GM23338 (cell line): ENCODE data around the gene RSRC1.

Source experiments
- CREB1 ChIP-seq: fragments of 250-450 bp; sonication (Bioruptor Pico); IDR thresholded peaks from 2 replicates; pipeline ENCODE4 v1.5.0; 2020; ENCODE audit warnings: low read depth, mild to moderate bottlenecking, moderate library complexity
- EZH2 ChIP-seq: fragments of 200-600 bp; sonication (generic); IDR thresholded peaks from one replicate; pipeline ENCODE4 v1.8.0; 2017; ENCODE audit warnings: antibody characterized with exemption, mild to moderate bottlenecking, low read depth; ENCODE audit not compliant: unreplicated experiment
- EZH2phosphoT487 ChIP-seq: fragments of 200-600 bp; sonication (generic); IDR thresholded peaks from one replicate; pipeline ENCODE4 v1.8.1; 2018; ENCODE audit warnings: antibody characterized with exemption; ENCODE audit not compliant: unreplicated experiment
- JUNB ChIP-seq: IDR thresholded peaks from one replicate; pipeline ENCODE4 v1.6.1; 2016; ENCODE audit warnings: antibody characterized with exemption; ENCODE audit not compliant: unreplicated experiment
- POLR2AphosphoS5 ChIP-seq: IDR thresholded peaks from 2 replicates; pipeline ENCODE4 v1.6.1; 2016; ENCODE audit warnings: antibody characterized with exemption, low read depth
- ZNF331 ChIP-seq: fragments of 250-450 bp; sonication (Bioruptor Pico); IDR thresholded peaks from 2 replicates; pipeline ENCODE4 v1.5.0; 2020; ENCODE audit warnings: low read depth, mild to moderate bottlenecking, moderate library complexity
- TF ChIP-seq, protein P1 (sequence below), 2 experiments: fragments of 200-600 bp in 1 of 2; sonication (generic) in 1 of 2; conservative IDR thresholded peaks; 2 replicates each; pipeline versions ENCODE4 v1.5.1 to v1.6.1; 2016 to 2017; ENCODE audit warnings: antibody characterized with exemption in 2 of 2, low read depth in 2 of 2, mild to moderate bottlenecking in 2 of 2, moderate library complexity in 1 of 2
- TF ChIP-seq, protein P2 (sequence below): IDR thresholded peaks from one replicate; pipeline ENCODE4 v1.6.1; 2018; ENCODE audit warnings: antibody characterized with exemption; ENCODE audit not compliant: unreplicated experiment
- TF ChIP-seq, protein P3 (sequence below): IDR thresholded peaks from 2 replicates; pipeline ENCODE4 v1.6.1; 2016; ENCODE audit warnings: antibody characterized with exemption

DNA sequence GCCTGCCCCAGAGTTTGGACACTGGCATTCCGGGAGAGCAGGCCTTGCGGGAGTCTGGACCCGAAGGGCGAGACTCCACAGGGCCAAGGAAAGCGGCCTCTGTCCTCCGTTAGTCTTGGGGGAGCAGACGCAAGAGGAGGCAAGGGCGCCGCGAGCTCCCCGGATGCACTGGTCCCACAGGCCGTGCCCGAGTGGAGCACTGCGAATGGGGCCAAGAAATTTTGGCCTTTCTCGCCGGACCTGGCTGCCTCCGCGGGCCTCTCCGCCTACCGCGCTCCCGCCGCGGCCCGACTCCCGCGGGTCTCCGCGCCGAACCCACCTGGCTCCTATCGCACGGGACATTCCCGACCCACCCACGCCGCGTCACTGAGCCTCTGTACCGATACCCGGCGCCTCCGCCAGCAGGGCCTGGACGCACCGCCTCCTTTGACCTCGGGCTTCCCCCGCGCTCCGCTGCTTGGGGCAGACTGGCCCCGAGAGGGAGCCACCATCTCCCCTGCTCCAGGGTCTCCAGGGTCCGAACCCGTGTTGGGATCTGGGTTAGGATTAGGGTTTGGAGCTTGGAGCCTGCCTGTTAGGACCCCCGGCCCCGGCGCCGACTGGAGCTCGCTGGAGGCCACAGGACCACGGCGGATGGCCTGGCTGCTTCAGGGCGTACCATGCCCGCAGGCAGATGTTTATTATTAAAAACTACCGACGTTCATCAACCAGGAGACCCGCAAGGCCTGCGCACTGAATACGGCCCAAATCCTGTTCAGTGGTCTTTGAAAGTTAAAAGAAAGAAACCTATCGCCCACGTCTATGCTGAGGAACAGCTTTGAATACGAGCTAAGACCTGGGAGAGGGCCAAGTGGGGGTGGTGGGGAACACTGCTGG lies 15.4 kb upstream of the RSRC1 start:
- TF ChIP-seq, protein P1, sequence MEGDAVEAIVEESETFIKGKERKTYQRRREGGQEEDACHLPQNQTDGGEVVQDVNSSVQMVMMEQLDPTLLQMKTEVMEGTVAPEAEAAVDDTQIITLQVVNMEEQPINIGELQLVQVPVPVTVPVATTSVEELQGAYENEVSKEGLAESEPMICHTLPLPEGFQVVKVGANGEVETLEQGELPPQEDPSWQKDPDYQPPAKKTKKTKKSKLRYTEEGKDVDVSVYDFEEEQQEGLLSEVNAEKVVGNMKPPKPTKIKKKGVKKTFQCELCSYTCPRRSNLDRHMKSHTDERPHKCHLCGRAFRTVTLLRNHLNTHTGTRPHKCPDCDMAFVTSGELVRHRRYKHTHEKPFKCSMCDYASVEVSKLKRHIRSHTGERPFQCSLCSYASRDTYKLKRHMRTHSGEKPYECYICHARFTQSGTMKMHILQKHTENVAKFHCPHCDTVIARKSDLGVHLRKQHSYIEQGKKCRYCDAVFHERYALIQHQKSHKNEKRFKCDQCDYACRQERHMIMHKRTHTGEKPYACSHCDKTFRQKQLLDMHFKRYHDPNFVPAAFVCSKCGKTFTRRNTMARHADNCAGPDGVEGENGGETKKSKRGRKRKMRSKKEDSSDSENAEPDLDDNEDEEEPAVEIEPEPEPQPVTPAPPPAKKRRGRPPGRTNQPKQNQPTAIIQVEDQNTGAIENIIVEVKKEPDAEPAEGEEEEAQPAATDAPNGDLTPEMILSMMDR (conservative IDR thresholded peaks at IDR 0.05; ENCODE audit: low read depth in 2 of 2): peak in 1 of 2 experiments; percentile 52; a peak in 3 of 4 replicates
- TF ChIP-seq EZH2 (peak; percentile 94), POLR2AphosphoS5 (no peak), EZH2phosphoT487 (peak; percentile 56), JUNB (no peak), CREB1 (CRISPR knock-in tag) (no peak), ZNF331 (no peak)
- TF ChIP-seq, protein P2, sequence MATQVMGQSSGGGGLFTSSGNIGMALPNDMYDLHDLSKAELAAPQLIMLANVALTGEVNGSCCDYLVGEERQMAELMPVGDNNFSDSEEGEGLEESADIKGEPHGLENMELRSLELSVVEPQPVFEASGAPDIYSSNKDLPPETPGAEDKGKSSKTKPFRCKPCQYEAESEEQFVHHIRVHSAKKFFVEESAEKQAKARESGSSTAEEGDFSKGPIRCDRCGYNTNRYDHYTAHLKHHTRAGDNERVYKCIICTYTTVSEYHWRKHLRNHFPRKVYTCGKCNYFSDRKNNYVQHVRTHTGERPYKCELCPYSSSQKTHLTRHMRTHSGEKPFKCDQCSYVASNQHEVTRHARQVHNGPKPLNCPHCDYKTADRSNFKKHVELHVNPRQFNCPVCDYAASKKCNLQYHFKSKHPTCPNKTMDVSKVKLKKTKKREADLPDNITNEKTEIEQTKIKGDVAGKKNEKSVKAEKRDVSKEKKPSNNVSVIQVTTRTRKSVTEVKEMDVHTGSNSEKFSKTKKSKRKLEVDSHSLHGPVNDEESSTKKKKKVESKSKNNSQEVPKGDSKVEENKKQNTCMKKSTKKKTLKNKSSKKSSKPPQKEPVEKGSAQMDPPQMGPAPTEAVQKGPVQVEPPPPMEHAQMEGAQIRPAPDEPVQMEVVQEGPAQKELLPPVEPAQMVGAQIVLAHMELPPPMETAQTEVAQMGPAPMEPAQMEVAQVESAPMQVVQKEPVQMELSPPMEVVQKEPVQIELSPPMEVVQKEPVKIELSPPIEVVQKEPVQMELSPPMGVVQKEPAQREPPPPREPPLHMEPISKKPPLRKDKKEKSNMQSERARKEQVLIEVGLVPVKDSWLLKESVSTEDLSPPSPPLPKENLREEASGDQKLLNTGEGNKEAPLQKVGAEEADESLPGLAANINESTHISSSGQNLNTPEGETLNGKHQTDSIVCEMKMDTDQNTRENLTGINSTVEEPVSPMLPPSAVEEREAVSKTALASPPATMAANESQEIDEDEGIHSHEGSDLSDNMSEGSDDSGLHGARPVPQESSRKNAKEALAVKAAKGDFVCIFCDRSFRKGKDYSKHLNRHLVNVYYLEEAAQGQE: no peak
- TF ChIP-seq, protein P3, sequence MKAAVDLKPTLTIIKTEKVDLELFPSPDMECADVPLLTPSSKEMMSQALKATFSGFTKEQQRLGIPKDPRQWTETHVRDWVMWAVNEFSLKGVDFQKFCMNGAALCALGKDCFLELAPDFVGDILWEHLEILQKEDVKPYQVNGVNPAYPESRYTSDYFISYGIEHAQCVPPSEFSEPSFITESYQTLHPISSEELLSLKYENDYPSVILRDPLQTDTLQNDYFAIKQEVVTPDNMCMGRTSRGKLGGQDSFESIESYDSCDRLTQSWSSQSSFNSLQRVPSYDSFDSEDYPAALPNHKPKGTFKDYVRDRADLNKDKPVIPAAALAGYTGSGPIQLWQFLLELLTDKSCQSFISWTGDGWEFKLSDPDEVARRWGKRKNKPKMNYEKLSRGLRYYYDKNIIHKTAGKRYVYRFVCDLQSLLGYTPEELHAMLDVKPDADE: no peak
